HG03342 (cell line): Measurements from ENCODE around the gene CBX5.
A peak's percentile ranks its signal among the peaks of the same experiment; 100 is the strongest.
"Not testable (repeated sequence)": the region's sequence is repeated elsewhere in the genome, so short reads cannot be mapped to it uniquely, and the experiment has no call there.

Source experiments
- ATAC-seq: cut with Tn5 transposase; IDR thresholded peaks from one replicate; pipeline ENCODE4 v1.9.1; 2021; ENCODE audit warnings: mild to moderate bottlenecking, moderate library complexity; ENCODE audit not compliant: unreplicated experiment

CBX5 gene

GRCh38 chr12:54279632-54280467 is at the start of gene CBX5:
Gene CBX5, minus strand, starts transcription at chr12:54280122. Its CDS starts 22,472 bp downstream, at chr12:54257650.
- peak; percentile 76 for ATAC-seq

GRCh38 chr12:54328595-54329337 is 48.8 kb upstream of the CBX5 start:
- ATAC-seq: no peak

GRCh38 chr12:54325442-54326109 is 45.7 kb upstream of the CBX5 start:
- not testable (repeated sequence) for ATAC-seq

GRCh38 chr12:54324617-54325441 is 44.9 kb upstream of the CBX5 start, which contains the start of gene COPZ1:
Gene COPZ1, plus strand, starts transcription at chr12:54325131. Its CDS starts 33 bp downstream, at chr12:54325164.
- ATAC-seq: peak; percentile 98

GRCh38 chr12:54321363-54321762 is 41.4 kb upstream of the CBX5 start:
- ATAC-seq: no peak

- not testable (repeated sequence) for ATAC-seq
These were observed 32.4 kb upstream of the CBX5 start for GRCh38 chr12:54312309-54312708.

- ATAC-seq: no peak
These were observed 31.1 kb upstream of the CBX5 start for GRCh38 chr12:54311051-54311450.

GRCh38 chr12:54306925-54307741 is 27.2 kb upstream of the CBX5 start:
- ATAC-seq: no peak

- no peak for ATAC-seq
These were observed 24.4 kb upstream of the CBX5 start for GRCh38 chr12:54304187-54304810.

- ATAC-seq: no peak
These were observed 23.7 kb upstream of the CBX5 start for GRCh38 chr12:54303640-54304039.

GRCh38 chr12:54301428-54302048 is 21.6 kb upstream of the CBX5 start:
- ATAC-seq: no peak

GRCh38 chr12:54300732-54301427 is 21.0 kb upstream of the CBX5 start, which contains the start of gene NFE2:
Gene NFE2, minus strand, starts transcription at chr12:54301015. Its CDS starts 5,767 bp downstream, at chr12:54295248.
- ATAC-seq: no peak

- no peak for ATAC-seq
These were observed 20.4 kb upstream of the CBX5 start for GRCh38 chr12:54300225-54300731.

GRCh38 chr12:54299515-54300224 is 19.7 kb upstream of the CBX5 start:
- ATAC-seq: no peak

GRCh38 chr12:54298904-54299303 is 19.0 kb upstream of the CBX5 start:
- no peak for ATAC-seq

- no peak for ATAC-seq
These were observed 16.6 kb upstream of the CBX5 start for GRCh38 chr12:54296393-54297099.
